Activated naive CD8-positive, alpha-beta T cell treated with anti-CD3 and anti-CD28 coated beads, Interleukin-2, amount 10 ng/mL, durations not matched to agents 7 days and 5 days (primary cell): ENCODE measurements around the gene UBASH3A. TPM values are rescaled to one million over a fixed set of nuclear protein-coding genes. Genes with fewer than 3 reads are reported as not detected.

Experiments used
- ATAC-seq: fragments of 150-1000 bp; cut with Tn5 transposase; one replicate; pipeline ENCODE4 v1.10.0; 2021; ENCODE audit warnings: low read depth, moderate library complexity
- POLR2A ChIA-PET: fragments of 350-600 bp; sonication (Branson Sonifier 250); formaldehyde crosslinking; loops from one replicate; lab custom pipeline; 2021; ENCODE audit warnings: antibody characterized with exemption; lab: Charles Lee
- DNase-seq: peaks from one replicate; pipeline ENCODE4 v3.0.0; 2021
- H3K27ac Mint-ChIP-seq: one replicate; pipeline ENCODE4 v1.8.0; 2022; ENCODE audit warnings: mild to moderate bottlenecking, mixed read lengths
- H3K27me3 Mint-ChIP-seq: one replicate; pipeline ENCODE4 v1.8.0; 2022; ENCODE audit warnings: mild to moderate bottlenecking, moderate library complexity, mixed read lengths
- H3K36me3 Mint-ChIP-seq: one replicate; pipeline ENCODE4 v1.8.0; 2021; ENCODE audit warnings: mild to moderate bottlenecking, mixed read lengths
- H3K4me1 Mint-ChIP-seq: one replicate; pipeline ENCODE4 v1.8.0; 2021; ENCODE audit warnings: mixed read lengths
- H3K4me3 Mint-ChIP-seq: one replicate; pipeline ENCODE4 v1.8.0; 2022; ENCODE audit warnings: mild to moderate bottlenecking, moderate library complexity, mixed read lengths
- H3K9me3 Mint-ChIP-seq: one replicate; pipeline ENCODE4 v1.8.0; 2021; ENCODE audit warnings: mixed read lengths
- total RNA-seq, 2 experiments: library from RNA; stranded (reverse); gene quantifications; one replicate each; pipeline ENCODE4 v1.2.3, GENCODE V29; 2021

UBASH3A gene
- total RNA-seq, 2 experiments from 2014 or later = 77.8 to 80.2 TPM

GRCh38 chr21:42366292-42367010 is 37.3 kb upstream of the UBASH3A start, which contains the start of gene TFF1:
TFF1 (minus strand) TSS chr21:42366535; CDS start chr21:42366495, 40 bp downstream.
- ATAC-seq (no peak), DNase-seq (no peak)
- peaks cover 12% of the 10 kb centered on the region for H3K27me3 Mint-ChIP-seq
- no peaks in the 10 kb centered on the region for H3K9me3 Mint-ChIP-seq
- H3K27ac Mint-ChIP-seq = no peak within 1 kb of the TSS
- H3K36me3 Mint-ChIP-seq = no peaks in the 10 kb centered on the region
- no peak within 1 kb of the TSS for H3K4me3 Mint-ChIP-seq
- H3K4me1 Mint-ChIP-seq = peaks cover 15% of the 10 kb centered on the region
- POLR2A ChIA-PET = interaction anchor here (2.1 kb wide), 1 partner anchor 38 kb away, joined by 8 read pairs; the partner anchor contains the start of gene UBASH3A

GRCh38 chr21:42367367-42368165 is 36.1 kb upstream of the UBASH3A start:
- POLR2A ChIA-PET = interaction anchor here (0.9 to 2.1 kb wide), 2 partner anchors 33 to 37 kb away, joined by 6 to 8 read pairs; partner anchors contain the start of gene UBASH3A

GRCh38 chr21:42369821-42370220 is 33.9 kb upstream of the UBASH3A start:
- ATAC-seq = no peak
- no peak for DNase-seq
- H3K4me3 Mint-ChIP-seq = no peak overlapping the region
- no peak overlapping the region for H3K27ac Mint-ChIP-seq
- peaks cover 16% of the 10 kb centered on the region for H3K4me1 Mint-ChIP-seq
- no peaks in the 10 kb centered on the region for H3K9me3 Mint-ChIP-seq
- H3K36me3 Mint-ChIP-seq = peaks cover 3% of the 10 kb centered on the region
- no peaks in the 10 kb centered on the region for H3K27me3 Mint-ChIP-seq
- POLR2A ChIA-PET = no interaction called here

More at GRCh38 chr21:42367367-42368165, 36.1 kb upstream of the UBASH3A start:
- Mint-ChIP-seq H3K4me3 (no peak overlapping the region), H3K4me1 (peaks cover 15% of the 10 kb centered on the region), H3K36me3 (peaks cover 3% of the 10 kb centered on the region), H3K27ac (no peak overlapping the region), H3K27me3 (peaks cover 6% of the 10 kb centered on the region), H3K9me3 (no peaks in the 10 kb centered on the region)
- ATAC-seq (no peak), DNase-seq (no peak)

GRCh38 chr21:42370894-42371654 is 32.6 kb upstream of the UBASH3A start:
- Mint-ChIP-seq H3K27ac (peak overlapping the region; percentile 20), H3K27me3 (no peaks in the 10 kb centered on the region), H3K4me3 (no peak overlapping the region), H3K9me3 (no peaks in the 10 kb centered on the region), H3K36me3 (peaks cover 3% of the 10 kb centered on the region), H3K4me1 (peaks cover 16% of the 10 kb centered on the region)
- ATAC-seq (no peak), DNase-seq (no peak)
- POLR2A ChIA-PET = no interaction called here

- DNase-seq (no peak), ATAC-seq (peak; percentile 53)
- no peaks in the 10 kb centered on the region for H3K9me3 Mint-ChIP-seq
- POLR2A ChIA-PET = interaction anchor here (1.7 kb wide), 1 partner anchor 50 kb away, joined by 4 read pairs; no protein-coding TSS in a partner anchor
- H3K4me3 Mint-ChIP-seq = peak overlapping the region; percentile 29
- peak overlapping the region; percentile 54 for H3K27ac Mint-ChIP-seq
- peaks cover 12% of the 10 kb centered on the region for H3K4me1 Mint-ChIP-seq
- H3K27me3 Mint-ChIP-seq = no peaks in the 10 kb centered on the region
- H3K36me3 Mint-ChIP-seq = peaks cover 3% of the 10 kb centered on the region
These were observed 30.4 kb upstream of the UBASH3A start for GRCh38 chr21:42373196-42373907.

- no peak overlapping the region for H3K4me3 Mint-ChIP-seq
- H3K9me3 Mint-ChIP-seq = no peaks in the 10 kb centered on the region
These were observed 29.7 kb upstream of the UBASH3A start for GRCh38 chr21:42373908-42374455.

GRCh38 chr21:42374457-42374856 is 29.2 kb upstream of the UBASH3A start:
- Mint-ChIP-seq H3K4me1 (peaks cover 8% of the 10 kb centered on the region), H3K4me3 (no peak overlapping the region)

More at GRCh38 chr21:42373908-42374455, 29.7 kb upstream of the UBASH3A start:
- H3K27ac Mint-ChIP-seq = no peak overlapping the region
- peaks cover 3% of the 10 kb centered on the region for H3K36me3 Mint-ChIP-seq
- DNase-seq = no peak
- peaks cover 11% of the 10 kb centered on the region for H3K4me1 Mint-ChIP-seq
- H3K27me3 Mint-ChIP-seq = no peaks in the 10 kb centered on the region
- POLR2A ChIA-PET = interaction anchor here (1.7 kb wide), 1 partner anchor 49 kb away, joined by 4 read pairs; no protein-coding TSS in a partner anchor
- no peak for ATAC-seq

GRCh38 chr21:42374864-42375499 is 28.7 kb upstream of the UBASH3A start:
- peaks cover 3% of the 10 kb centered on the region for H3K36me3 Mint-ChIP-seq
- H3K4me3 Mint-ChIP-seq = no peak overlapping the region
- peaks cover 8% of the 10 kb centered on the region for H3K4me1 Mint-ChIP-seq
- POLR2A ChIA-PET = no interaction called here
- ATAC-seq = no peak
- no peaks in the 10 kb centered on the region for H3K9me3 Mint-ChIP-seq
- no peaks in the 10 kb centered on the region for H3K27me3 Mint-ChIP-seq
- H3K27ac Mint-ChIP-seq = no peak overlapping the region
- no peak for DNase-seq

More at GRCh38 chr21:42374457-42374856, 29.2 kb upstream of the UBASH3A start:
- DNase-seq = no peak
- no peaks in the 10 kb centered on the region for H3K9me3 Mint-ChIP-seq
- peaks cover 3% of the 10 kb centered on the region for H3K36me3 Mint-ChIP-seq
- no peak for ATAC-seq
- H3K27ac Mint-ChIP-seq = no peak overlapping the region
- POLR2A ChIA-PET = no interaction called here
- no peaks in the 10 kb centered on the region for H3K27me3 Mint-ChIP-seq

- Mint-ChIP-seq H3K36me3 (peaks cover 3% of the 10 kb centered on the region), H3K27me3 (no peaks in the 10 kb centered on the region), H3K27ac (no peak overlapping the region), H3K4me3 (no peak overlapping the region), H3K9me3 (no peaks in the 10 kb centered on the region), H3K4me1 (peaks cover 8% of the 10 kb centered on the region)
- POLR2A ChIA-PET = no interaction called here
- ATAC-seq (no peak), DNase-seq (no peak)
These were observed 28.2 kb upstream of the UBASH3A start for GRCh38 chr21:42375506-42375905.

- Mint-ChIP-seq H3K4me3 (no peak overlapping the region), H3K27me3 (no peaks in the 10 kb centered on the region), H3K36me3 (peaks cover 3% of the 10 kb centered on the region), H3K4me1 (peaks cover 8% of the 10 kb centered on the region), H3K9me3 (no peaks in the 10 kb centered on the region), H3K27ac (no peak overlapping the region)
- ATAC-seq = no peak
- no peak for DNase-seq
- POLR2A ChIA-PET = no interaction called here
These were observed 27.8 kb upstream of the UBASH3A start for GRCh38 chr21:42375966-42376337.

GRCh38 chr21:42376338-42376982 is 27.2 kb upstream of the UBASH3A start:
- Mint-ChIP-seq H3K4me3 (no peak overlapping the region), H3K4me1 (peaks cover 8% of the 10 kb centered on the region), H3K27me3 (no peaks in the 10 kb centered on the region), H3K27ac (no peak overlapping the region), H3K9me3 (peaks cover under 1% of the 10 kb centered on the region), H3K36me3 (peaks cover 4% of the 10 kb centered on the region)
- POLR2A ChIA-PET = no interaction called here
- DNase-seq (no peak), ATAC-seq (no peak)
